Body of pancreas (tissue), 4 donors: ENCODE results near the gene ERRFI1. TPM values are rescaled to one million over a fixed set of nuclear protein-coding genes. Genes with fewer than 3 reads are reported as not detected.
A peak's percentile ranks its signal among the peaks of the same experiment; 100 is the strongest.
"Not testable (repeated sequence)": the region's sequence is repeated elsewhere in the genome, so short reads cannot be mapped to it uniquely, and the experiment has no call there.

Experiments
- ATAC-seq: fragments of 150-250 bp; one replicate; pipeline ENCODE4 v1.9.1; 2016
- DNase-seq, 4 donors: peaks; one replicate each; pipeline ENCODE4 v3.0.0-alpha.2; 2019
- H3K27ac ChIP-seq, 4 donors: fragments of 200-600 bp; sonication (generic); 1 replicate in 3 of 4; 2 replicates in 1 of 4; pipeline versions ENCODE4 v1.5.1 to v1.6.1; 2016 to 2019; ENCODE audit warnings: mild to moderate bottlenecking in 1 of 4, mixed read lengths in 1 of 4, moderate library complexity in 1 of 4
- H3K27me3 ChIP-seq, 2 donors: fragments of 200-600 bp; sonication (generic); one replicate each; pipeline ENCODE4 v1.6.0; 2016; ENCODE audit warnings: mild to moderate bottlenecking in 1 of 2
- H3K36me3 ChIP-seq, 2 donors: fragments of 200-600 bp; sonication (generic); replicated peaks in 1 of 2; 2 replicates each; pipeline ENCODE4 v1.5.1; 2016; ENCODE audit warnings: low read depth in 2 of 2; ENCODE audit not compliant: insufficient read depth in 1 of 2
- H3K4me1 ChIP-seq: fragments of 200-600 bp; sonication (generic); one replicate; pipeline ENCODE4 v1.6.0; 2016
- H3K4me3 ChIP-seq, 2 donors: fragments of 200-600 bp; sonication (generic); 1 replicate in 1 of 2; 2 replicates in 1 of 2; pipeline ENCODE4 v1.5.1; 2016 to 2019
- H3K9me3 ChIP-seq, 3 donors: fragments of 200-600 bp; sonication (generic); 1 replicate in 2 of 3; 2 replicates in 1 of 3; pipeline ENCODE4 v1.5.1; 2016
- CTCF ChIP-seq, 7 experiments: fragments of 450-650 bp in 4 of 7; fragments of 200-600 bp in 3 of 7; sonication (generic) in 3 of 7; IDR thresholded peaks; one replicate each; pipeline ENCODE4 v1.5.1; 2016 to 2019; ENCODE audit warnings: antibody characterized with exemption in 7 of 7
- POLR2A ChIP-seq, 3 donors: fragments of 450-650 bp; IDR thresholded peaks; one replicate each; pipeline ENCODE4 v1.6.1; 2016; ENCODE audit warnings: antibody characterized with exemption in 3 of 3, mild to moderate bottlenecking in 2 of 3
- WGBS, 2 donors: methylation state at CpG; one replicate each; pipeline ENCODE4 v1.1.5; 2017; 5-methylcytosine and 5-hydroxymethylcytosine counted together
- intact Hi-C: fragments of 100-400 bp; cut with DNase I; formaldehyde crosslinking; loops from one replicate; pipeline ENCODE4 v1.15.1; 2023
- total RNA-seq, 2 donors: library from RNA; depleted of rRNA; stranded (reverse); fragments of >200 nt; gene quantifications; one replicate each; pipeline ENCODE4 v1.1.0, GENCODE V29; 2016

The ERRFI1 gene
- total RNA-seq, 2 donors from 2014 or later, result 127 to 273 TPM

- DNase-seq (peak; percentile 59 to 76 (median 67)), ATAC-seq (peak; percentile 93)
- Histone ChIP-seq H3K4me3 (no peak overlapping the region), H3K27ac (peak overlapping the region; percentile 51 to 84 (median 62)), H3K27me3 (no peaks in the 10 kb centered on the region), H3K4me1 (peaks cover 27% of the 10 kb centered on the region), H3K36me3 (no peaks in the 10 kb centered on the region), H3K9me3 (no peaks in the 10 kb centered on the region)
- TF ChIP-seq CTCF (IDR thresholded peaks at IDR 0.05), result no peak
- TF ChIP-seq POLR2A (IDR thresholded peaks at IDR 0.05), result no peak
- intact Hi-C loops, result no loop called here
Measured at GRCh38 chr1:8061210-8061609, 35.1 kb upstream of the ERRFI1 start.

DNA sequence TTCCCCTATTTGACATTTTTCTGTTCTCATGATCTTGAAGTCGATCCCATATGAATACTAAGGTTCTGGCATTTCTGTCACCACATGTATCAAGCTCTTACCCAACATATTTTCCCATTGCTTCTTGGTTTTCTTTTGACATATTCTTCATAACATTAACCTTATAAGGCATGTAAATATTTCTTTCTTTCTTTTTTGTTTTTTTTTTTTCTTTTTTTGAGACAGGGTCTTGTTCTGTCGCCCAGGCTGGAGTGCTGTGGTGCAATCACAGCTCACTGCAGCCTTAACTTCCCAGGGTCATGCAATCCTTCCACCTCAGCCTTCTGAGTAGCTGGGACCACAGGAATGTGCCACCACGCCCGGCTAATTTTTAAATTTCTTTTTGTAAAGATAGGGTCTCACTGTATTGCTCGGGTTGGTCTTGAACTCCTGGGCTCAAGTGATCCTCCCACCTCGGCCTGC lies 33.1 kb upstream of the ERRFI1 start:
- Histone ChIP-seq H3K4me3 (no peak overlapping the region), H3K9me3 (no peaks in the 10 kb centered on the region), H3K4me1 (peaks cover 27% of the 10 kb centered on the region), H3K27ac (no peak overlapping the region), H3K27me3 (no peaks in the 10 kb centered on the region), H3K36me3 (no peaks in the 10 kb centered on the region)
- ATAC-seq, result no peak
- DNase-seq, result no peak
- WGBS, 2 donors, result 87 to 92% methylated on average over 6 of the region's 6 CpGs
- intact Hi-C loops, result no loop called here
- TF ChIP-seq POLR2A (IDR thresholded peaks at IDR 0.05) (no peak), CTCF (IDR thresholded peaks at IDR 0.05) (no peak)

GRCh38 chr1:8057779-8058178 lies 31.7 kb upstream of the ERRFI1 start:
- H3K36me3 ChIP-seq, H3K27ac ChIP-seq, H3K4me3 ChIP-seq, H3K9me3 ChIP-seq, ATAC-seq, DNase-seq, H3K27me3 ChIP-seq, intact Hi-C loops: not testable (repeated sequence)
- WGBS, 2 donors, result 87 to 97% methylated on average over 6 to 7 of the region's 7 CpGs
- peaks cover 27% of the 10 kb centered on the region for H3K4me1 ChIP-seq

DNA sequence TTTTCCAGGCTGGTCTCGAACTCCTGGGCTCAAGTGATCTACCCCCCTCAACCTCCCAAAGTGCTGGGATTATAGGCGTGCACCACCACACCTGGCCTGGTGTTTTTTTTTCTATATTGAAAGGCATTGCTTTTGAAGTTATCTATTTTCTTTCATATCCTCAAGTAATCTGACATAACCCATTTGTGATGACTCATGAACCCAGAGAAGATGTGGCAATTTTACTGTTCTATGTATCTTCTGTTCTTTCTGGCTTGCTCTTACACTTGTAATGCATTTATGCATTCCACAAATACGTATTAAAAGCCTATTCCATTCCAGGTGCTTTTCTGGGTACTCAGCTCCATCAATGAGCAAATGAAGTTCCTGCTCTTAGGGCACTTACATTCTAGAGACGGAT lies 29.9 kb upstream of the ERRFI1 start:
- TF ChIP-seq POLR2A (IDR thresholded peaks at IDR 0.05) (no peak), CTCF (IDR thresholded peaks at IDR 0.05) (no peak)
- peaks cover 12% of the 10 kb centered on the region for H3K4me1 ChIP-seq
- H3K27me3 ChIP-seq, result no peaks in the 10 kb centered on the region
- DNase-seq (no peak), ATAC-seq (no peak)
- H3K36me3 ChIP-seq, result no peaks in the 10 kb centered on the region
- intact Hi-C loops, result no loop called here
- no peak overlapping the region for H3K27ac ChIP-seq
- 88 to 97% methylated on average over 4 of the region's 4 CpGs for WGBS, 2 donors
- H3K9me3 ChIP-seq, result no peaks in the 10 kb centered on the region
- no peak overlapping the region for H3K4me3 ChIP-seq

GRCh38 chr1:8053878-8054567 lies 27.9 kb upstream of the ERRFI1 start:
- no peaks in the 10 kb centered on the region for H3K36me3 ChIP-seq
- H3K4me1 ChIP-seq, result peaks cover 11% of the 10 kb centered on the region
- 64 to 66% methylated on average over 5 of the region's 5 CpGs for WGBS, 2 donors
- no peak overlapping the region for H3K27ac ChIP-seq
- H3K9me3 ChIP-seq, result no peaks in the 10 kb centered on the region
- H3K4me3 ChIP-seq, result no peak overlapping the region
- no peaks in the 10 kb centered on the region for H3K27me3 ChIP-seq
- TF ChIP-seq CTCF (IDR thresholded peaks at IDR 0.05) (no peak), POLR2A (IDR thresholded peaks at IDR 0.05) (no peak)
- DNase-seq (no peak), ATAC-seq (no peak)
- intact Hi-C loops, result no loop called here
